HG03095 (cell line): ENCODE data around the gene TDRD10.
"Not testable (repeated sequence)": the region's sequence is repeated elsewhere in the genome, so short reads cannot be mapped to it uniquely, and the experiment has no call there.

ENCODE experiments used
- ATAC-seq: cut with Tn5 transposase; IDR thresholded peaks from one replicate; pipeline ENCODE4 v1.9.1; 2021; ENCODE audit warnings: moderate library complexity; ENCODE audit not compliant: unreplicated experiment

TDRD10 gene

GRCh38 chr1:154478639-154479038 is 23.4 kb upstream of the TDRD10 start:
- ATAC-seq = no peak

- ATAC-seq = no peak
These were observed 22.1 kb upstream of the TDRD10 start for GRCh38 chr1:154479764-154480421.

GRCh38 chr1:154481053-154481452 is 21.0 kb upstream of the TDRD10 start:
- no peak for ATAC-seq

- no peak for ATAC-seq
These were observed 17.8 kb upstream of the TDRD10 start for GRCh38 chr1:154483941-154484803.

GRCh38 chr1:154485106-154485505 is 16.9 kb upstream of the TDRD10 start:
- ATAC-seq = no peak

- ATAC-seq = no peak
These were observed 16.0 kb upstream of the TDRD10 start for GRCh38 chr1:154485910-154486496.

GRCh38 chr1:154486756-154487155 is 15.3 kb upstream of the TDRD10 start:
- ATAC-seq = not testable (repeated sequence)

- ATAC-seq = no peak
These were observed 13.1 kb upstream of the TDRD10 start for GRCh38 chr1:154488922-154489321.

- no peak for ATAC-seq
These were observed 12.2 kb upstream of the TDRD10 start for GRCh38 chr1:154489695-154490274.

- ATAC-seq = no peak
These were observed 11.7 kb upstream of the TDRD10 start for GRCh38 chr1:154490317-154490716.

- ATAC-seq = no peak
These were observed 9.9 kb upstream of the TDRD10 start for GRCh38 chr1:154492115-154492514.

GRCh38 chr1:154493276-154493675 is 8.7 kb upstream of the TDRD10 start:
- ATAC-seq = no peak

- no peak for ATAC-seq
These were observed 6.3 kb upstream of the TDRD10 start for GRCh38 chr1:154495496-154496273.

GRCh38 chr1:154496383-154496782 is 5.6 kb upstream of the TDRD10 start:
- no peak for ATAC-seq

GRCh38 chr1:154497026-154497806 is 4.8 kb upstream of the TDRD10 start:
- ATAC-seq = no peak

GRCh38 chr1:154499446-154499845 is 2.6 kb upstream of the TDRD10 start:
- ATAC-seq = no peak

- no peak for ATAC-seq
These were observed 1.5 kb upstream of the TDRD10 start for GRCh38 chr1:154500533-154500932.

- ATAC-seq = no peak
These were observed 475 bp upstream of the TDRD10 start for GRCh38 chr1:154501423-154502065.

- no peak for ATAC-seq
These were observed 711 bp downstream of the TDRD10 start for GRCh38 chr1:154502744-154503115.

- ATAC-seq = no peak
These were observed 1.9 kb downstream of the TDRD10 start for GRCh38 chr1:154503898-154504297.
